ENCODE measurements around the gene TOX3. TPM values are rescaled to one million over a fixed set of nuclear protein-coding genes. Genes with fewer than 3 reads are reported as not detected.

Gene TOX3
- total and polyA plus RNA-seq, 4 donors, result 1.6 to 5.3 (median 2.0) TPM

DNA sequence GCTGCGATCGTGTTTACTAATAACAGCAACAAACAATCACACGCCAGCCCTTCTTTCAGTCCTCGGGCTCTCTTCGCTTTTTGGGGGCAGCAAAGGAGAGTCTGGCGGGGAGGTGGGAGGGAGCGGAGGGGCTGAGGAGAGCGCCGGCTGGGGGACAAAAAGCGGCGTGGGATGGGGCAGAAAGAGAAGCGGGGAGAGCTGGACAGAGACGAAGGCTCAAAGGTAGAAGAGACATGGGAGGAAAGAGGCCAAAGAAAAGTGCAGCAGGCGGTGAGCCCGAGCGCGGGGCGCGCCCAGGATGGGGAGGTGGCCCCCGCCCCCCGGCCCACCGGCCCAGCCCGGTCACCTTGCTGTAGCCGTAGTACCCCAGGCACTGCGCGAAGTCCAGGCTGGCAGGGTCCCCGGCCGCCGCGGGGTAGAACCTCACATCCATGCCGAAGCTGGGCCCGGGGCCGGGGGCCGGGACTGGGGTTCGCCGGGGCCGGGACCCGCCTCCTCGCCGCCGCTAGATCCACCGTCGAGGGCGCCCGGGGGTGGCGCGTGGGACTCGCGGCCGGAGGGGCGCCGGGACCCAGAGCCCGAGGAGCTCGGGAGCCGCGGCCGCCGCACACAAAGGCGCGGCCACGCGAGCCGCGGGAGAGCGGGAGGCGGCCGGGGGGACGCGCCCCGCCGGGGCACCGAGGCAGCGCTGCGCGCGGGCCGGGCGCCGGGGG is 496 bp downstream of the TOX3 start:
- Histone ChIP-seq H3K27me3 (ENCODE audit: control insufficient read depth in 3 of 3, insufficient read depth in 3 of 3, low read length in 2 of 3) (peaks cover 7 to 50% (median 15%) of the 10 kb centered on the region in 3 donors), H3K36me3 (ENCODE audit: control insufficient read depth in 4 of 4, insufficient read depth in 4 of 4, low read length in 4 of 4) (no peaks in the 10 kb centered on the region), H3K4me1 (ENCODE audit: control insufficient read depth in 5 of 5, insufficient read depth in 5 of 5, low read length in 5 of 5) (peaks cover 0 to 23% (median 0%) of the 10 kb centered on the region in 5 donors), H3K4me3 (peak overlapping the region; percentile 50), H3K27ac (ENCODE audit: low read depth in 1 of 2, low read length in 1 of 2) (no peak overlapping the region), H3K9ac (ENCODE audit: insufficient read depth in 1 of 2, low read length in 2 of 2) (no peak overlapping the region), H3K9me3 (ENCODE audit: control insufficient read depth in 4 of 4, insufficient read depth in 3 of 4, low read length in 3 of 4) (peaks cover 0 to 4% (median 0%) of the 10 kb centered on the region in 4 donors)
- DNase-seq, result peak in 1 of 3 donors; percentile 37
- TF ChIP-seq, protein P1, sequence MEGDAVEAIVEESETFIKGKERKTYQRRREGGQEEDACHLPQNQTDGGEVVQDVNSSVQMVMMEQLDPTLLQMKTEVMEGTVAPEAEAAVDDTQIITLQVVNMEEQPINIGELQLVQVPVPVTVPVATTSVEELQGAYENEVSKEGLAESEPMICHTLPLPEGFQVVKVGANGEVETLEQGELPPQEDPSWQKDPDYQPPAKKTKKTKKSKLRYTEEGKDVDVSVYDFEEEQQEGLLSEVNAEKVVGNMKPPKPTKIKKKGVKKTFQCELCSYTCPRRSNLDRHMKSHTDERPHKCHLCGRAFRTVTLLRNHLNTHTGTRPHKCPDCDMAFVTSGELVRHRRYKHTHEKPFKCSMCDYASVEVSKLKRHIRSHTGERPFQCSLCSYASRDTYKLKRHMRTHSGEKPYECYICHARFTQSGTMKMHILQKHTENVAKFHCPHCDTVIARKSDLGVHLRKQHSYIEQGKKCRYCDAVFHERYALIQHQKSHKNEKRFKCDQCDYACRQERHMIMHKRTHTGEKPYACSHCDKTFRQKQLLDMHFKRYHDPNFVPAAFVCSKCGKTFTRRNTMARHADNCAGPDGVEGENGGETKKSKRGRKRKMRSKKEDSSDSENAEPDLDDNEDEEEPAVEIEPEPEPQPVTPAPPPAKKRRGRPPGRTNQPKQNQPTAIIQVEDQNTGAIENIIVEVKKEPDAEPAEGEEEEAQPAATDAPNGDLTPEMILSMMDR (IDR thresholded peaks at IDR 0.05; ENCODE audit: control extremely low read depth, extremely low read depth), result no peak
- WGBS, 2 donors, result 2 to 3% methylated on average over 57 to 79 of the region's 79 CpGs
- ATAC-seq (ENCODE audit: insufficient read depth, low FRiP score), result no peak

- Histone ChIP-seq H3K36me3 (ENCODE audit: control insufficient read depth in 4 of 4, insufficient read depth in 4 of 4, low read length in 4 of 4) (no peaks in the 10 kb centered on the region), H3K9ac (ENCODE audit: insufficient read depth in 1 of 2, low read length in 2 of 2) (peak overlapping the region in 1 of 2 donors; percentile 26), H3K4me3 (no peak overlapping the region), H3K9me3 (ENCODE audit: control insufficient read depth in 4 of 4, insufficient read depth in 3 of 4, low read length in 3 of 4) (peaks cover 0 to 4% (median 0%) of the 10 kb centered on the region in 4 donors), H3K27ac (ENCODE audit: low read depth in 1 of 2, low read length in 1 of 2) (no peak overlapping the region), H3K27me3 (ENCODE audit: control insufficient read depth in 3 of 3, insufficient read depth in 3 of 3, low read length in 2 of 3) (peaks cover 7 to 49% (median 15%) of the 10 kb centered on the region in 3 donors), H3K4me1 (ENCODE audit: control insufficient read depth in 5 of 5, insufficient read depth in 5 of 5, low read length in 5 of 5) (peaks cover 0 to 23% (median 0%) of the 10 kb centered on the region in 5 donors)
- DNase-seq (no peak), ATAC-seq (ENCODE audit: insufficient read depth, low FRiP score) (no peak)
- TF ChIP-seq, protein P1 (IDR thresholded peaks at IDR 0.05; ENCODE audit: control extremely low read depth, extremely low read depth), result no peak
- 3 to 4% methylated on average over 15 of the region's 15 CpGs for WGBS, 2 donors
Observed at GRCh38 chr16:52545898-52546266, 1.1 kb downstream of the TOX3 start.

- 2 to 4% methylated on average over 36 of the region's 36 CpGs for WGBS, 2 donors
- TF ChIP-seq, protein P1 (IDR thresholded peaks at IDR 0.05; ENCODE audit: control extremely low read depth, extremely low read depth), result no peak
- peak overlapping the region in 1 of 2 donors; percentile 26 for H3K9ac ChIP-seq (ENCODE audit: insufficient read depth in 1 of 2, low read length in 2 of 2)
- ATAC-seq (ENCODE audit: insufficient read depth, low FRiP score), result no peak
- peak in 2 of 3 donors; percentile 44 to 49 for DNase-seq
- peaks cover 0 to 23% (median 0%) of the 10 kb centered on the region in 5 donors for H3K4me1 ChIP-seq (ENCODE audit: control insufficient read depth in 5 of 5, insufficient read depth in 5 of 5, low read length in 5 of 5)
- peaks cover 7 to 47% (median 15%) of the 10 kb centered on the region in 3 donors for H3K27me3 ChIP-seq (ENCODE audit: control insufficient read depth in 3 of 3, insufficient read depth in 3 of 3, low read length in 2 of 3)
- H3K27ac ChIP-seq (ENCODE audit: low read depth in 1 of 2, low read length in 1 of 2), result no peak overlapping the region
- H3K9me3 ChIP-seq (ENCODE audit: control insufficient read depth in 4 of 4, insufficient read depth in 3 of 4, low read length in 3 of 4), result peaks cover 0 to 4% (median 0%) of the 10 kb centered on the region in 4 donors
- H3K4me3 ChIP-seq, result no peak overlapping the region
- H3K36me3 ChIP-seq (ENCODE audit: control insufficient read depth in 4 of 4, insufficient read depth in 4 of 4, low read length in 4 of 4), result no peaks in the 10 kb centered on the region
Observed at GRCh38 chr16:52545222-52545897, 1.6 kb downstream of the TOX3 start.

All from lung (tissue), 12 donors.